ENCODE data around the gene PPP2CA. TPM values are rescaled to one million over a fixed set of nuclear protein-coding genes. Genes with fewer than 3 reads are reported as not detected.
"Not testable (repeated sequence)": the region's sequence is repeated elsewhere in the genome, so short reads cannot be mapped to it uniquely, and the experiment has no call there.

Gene PPP2CA
- total RNA-seq, 1 experiment from 2014 or later = 184 TPM

DNA sequence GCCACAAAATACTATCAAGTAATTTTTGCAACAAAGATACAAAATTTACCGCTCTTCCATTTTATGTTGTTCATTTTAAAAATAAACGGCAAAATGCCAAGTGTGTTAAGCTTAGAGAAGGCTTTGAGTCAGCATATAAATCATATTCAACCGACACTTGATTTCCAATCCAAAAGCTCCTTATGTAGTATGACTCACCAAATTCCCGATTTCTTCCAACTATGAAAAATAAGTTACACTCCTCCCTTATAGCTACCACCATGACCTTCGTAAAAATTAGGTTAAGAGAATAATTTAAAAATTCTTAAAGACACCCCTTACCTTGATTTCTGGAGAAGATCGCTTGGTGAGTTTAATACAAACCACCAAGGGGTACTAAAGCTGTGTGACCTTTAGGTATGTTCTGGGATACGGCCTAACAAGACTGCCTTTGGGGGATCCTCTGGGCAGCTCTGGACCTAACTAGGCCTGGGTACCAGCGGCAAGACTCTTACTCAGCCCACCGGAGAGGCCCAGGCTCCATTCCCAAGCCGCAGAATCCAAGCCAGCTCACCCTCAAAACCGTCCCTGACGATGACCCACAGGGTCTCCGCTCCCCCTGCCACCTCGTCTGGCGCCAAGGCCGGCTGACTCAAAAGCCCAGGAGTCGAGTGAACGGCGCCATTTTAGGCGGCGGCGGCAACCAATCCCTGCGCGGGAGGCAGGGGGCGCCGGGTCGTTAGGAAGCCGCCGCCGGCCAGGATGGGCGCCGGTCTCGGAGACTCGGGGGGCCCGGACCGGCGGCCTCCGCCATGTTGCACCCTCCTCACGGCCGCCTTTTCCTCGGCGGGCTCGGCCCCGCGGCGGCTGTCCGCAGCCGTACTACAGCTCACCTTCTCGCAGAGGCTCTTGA, 739 bp downstream of the PPP2CA start:
- DNase-seq = peak; percentile 89
- no peaks in the 10 kb centered on the region for H3K27me3 ChIP-seq (ENCODE audit: control insufficient read depth, insufficient read depth, low read length)
- H3K36me3 ChIP-seq (replicated peaks; ENCODE audit: control insufficient read depth, insufficient read depth, low read length) = peaks cover 2% of the 10 kb centered on the region
- peak overlapping the region; percentile 100 for H3K4me3 ChIP-seq (ENCODE audit: insufficient read depth, low read depth, low read length)

DNA sequence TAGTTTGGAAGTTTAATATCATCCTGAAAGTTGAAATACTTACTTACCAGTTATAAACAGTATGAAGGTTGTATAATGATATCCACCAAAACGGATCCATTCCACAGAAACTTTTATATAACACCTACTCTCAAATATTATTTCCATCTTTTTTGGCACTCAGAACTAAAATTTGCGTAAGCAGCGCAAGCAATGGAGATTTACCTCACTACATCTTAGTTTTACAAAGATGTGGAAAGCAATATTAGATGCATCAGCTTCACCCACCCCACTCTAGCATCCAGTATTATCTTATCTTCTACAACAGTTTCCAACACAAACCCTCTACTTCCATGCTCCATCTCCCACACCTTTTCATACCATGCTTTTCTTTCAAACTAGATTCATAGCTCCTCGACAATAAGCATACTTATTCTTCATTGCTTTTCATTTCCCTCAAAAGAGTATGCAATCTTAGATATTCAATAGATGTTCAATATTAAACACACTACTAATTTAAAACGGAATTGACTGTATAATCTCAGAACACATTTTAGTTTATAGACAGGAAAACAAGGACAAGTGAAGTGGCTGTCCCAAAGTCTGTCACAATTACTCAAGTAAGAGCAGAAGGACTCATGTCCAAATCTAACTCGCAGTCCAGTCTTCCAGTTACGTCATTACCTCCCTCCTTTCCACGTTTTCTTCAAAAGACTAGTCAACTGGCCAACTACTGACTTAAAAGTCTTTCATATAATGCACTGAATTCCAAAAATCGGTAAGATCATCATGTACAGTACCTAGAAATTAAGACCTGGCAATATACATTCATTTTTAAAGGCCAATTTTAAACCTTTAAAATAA, 2.2 kb downstream of the PPP2CA start:
- no peaks in the 10 kb centered on the region for H3K27me3 ChIP-seq (ENCODE audit: control insufficient read depth, insufficient read depth, low read length)
- H3K4me3 ChIP-seq (ENCODE audit: insufficient read depth, low read depth, low read length) = peak overlapping the region; percentile 100
- no peak for DNase-seq
- peaks cover 2% of the 10 kb centered on the region for H3K36me3 ChIP-seq (replicated peaks; ENCODE audit: control insufficient read depth, insufficient read depth, low read length)

DNA sequence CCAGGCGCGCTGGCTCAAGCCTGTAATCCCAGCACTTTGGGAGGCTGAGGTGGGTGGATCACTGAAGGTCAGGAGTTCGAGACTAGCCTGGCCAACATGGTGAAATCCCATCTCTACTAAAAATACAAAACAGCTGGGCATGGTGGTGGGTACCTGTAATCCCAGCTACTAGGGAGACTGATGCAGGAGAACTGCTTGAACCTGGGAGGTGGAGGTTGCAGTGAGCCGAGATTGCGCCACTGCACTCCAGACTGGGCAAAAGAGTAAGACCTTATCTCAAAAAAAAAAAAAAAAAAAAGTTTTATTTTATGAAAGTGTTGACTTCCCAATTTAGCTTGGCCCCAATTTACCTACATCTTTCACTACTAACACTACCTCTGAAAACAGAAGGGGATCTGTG, 4.2 kb downstream of the PPP2CA start:
- not testable (repeated sequence) for H3K36me3 ChIP-seq (replicated peaks; ENCODE audit: control insufficient read depth, insufficient read depth, low read length); H3K4me3 ChIP-seq (ENCODE audit: insufficient read depth, low read depth, low read length); DNase-seq; H3K27me3 ChIP-seq (ENCODE audit: control insufficient read depth, insufficient read depth, low read length)

DNA sequence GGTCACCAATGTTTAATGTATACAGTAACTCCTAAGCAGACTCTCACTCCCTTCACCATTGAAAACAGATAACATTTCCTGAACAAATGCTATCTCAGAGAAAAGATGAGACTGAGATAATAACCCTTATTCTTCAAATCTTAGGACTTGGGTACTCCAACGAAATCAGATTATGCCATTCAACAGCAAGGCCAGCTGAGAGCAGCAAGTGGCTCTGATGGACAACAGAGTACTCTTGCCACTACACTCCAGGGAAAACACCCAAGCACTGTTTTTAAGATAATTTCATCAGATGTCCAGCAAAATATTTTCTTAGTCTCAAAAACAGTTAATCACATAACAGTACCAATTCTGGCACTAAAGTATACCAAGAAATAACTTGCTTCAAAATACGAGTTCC, 10.1 kb downstream of the PPP2CA start:
- DNase-seq = no peak
- Histone ChIP-seq H3K36me3 (replicated peaks; ENCODE audit: control insufficient read depth, insufficient read depth, low read length) (peaks cover under 1% of the 10 kb centered on the region), H3K27me3 (ENCODE audit: control insufficient read depth, insufficient read depth, low read length) (no peaks in the 10 kb centered on the region), H3K4me3 (ENCODE audit: insufficient read depth, low read depth, low read length) (no peak overlapping the region)

DNA sequence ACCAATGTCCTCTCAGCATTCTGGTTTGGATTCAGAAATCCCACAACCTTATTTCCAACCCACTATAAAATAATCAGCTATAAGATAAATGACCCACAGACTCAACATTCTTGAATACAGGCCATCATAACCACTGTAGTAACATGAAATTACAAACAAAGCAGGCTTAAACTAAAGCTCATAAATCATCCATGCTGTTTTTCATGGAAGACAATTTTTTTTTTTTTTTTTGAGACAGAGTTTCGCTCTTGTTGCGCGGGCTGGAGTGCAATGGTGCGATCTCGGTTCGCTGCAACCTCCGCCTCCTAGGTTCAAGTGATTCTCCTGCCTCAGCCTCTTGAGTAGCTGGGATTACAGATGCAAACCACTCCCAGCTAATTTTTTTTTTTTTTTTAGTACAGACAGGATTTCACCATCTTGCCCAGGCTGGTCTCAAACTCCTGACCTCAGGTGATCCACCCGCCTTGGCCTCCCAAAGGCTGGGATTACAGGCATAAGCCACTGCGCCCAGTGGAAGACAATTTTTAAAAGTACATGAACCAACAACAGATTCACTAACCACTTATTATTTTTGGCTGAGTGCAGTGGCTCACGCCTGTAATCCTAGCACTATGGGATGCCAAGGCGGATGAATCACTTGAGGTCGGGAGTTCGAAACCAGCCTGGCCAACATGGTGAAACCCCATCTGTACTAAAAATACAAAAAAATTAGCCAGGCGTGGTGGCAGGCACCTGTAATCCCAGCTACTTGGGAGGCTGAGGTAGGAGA, 14.4 kb downstream of the PPP2CA start:
- H3K36me3 ChIP-seq (replicated peaks; ENCODE audit: control insufficient read depth, insufficient read depth, low read length); DNase-seq; H3K27me3 ChIP-seq (ENCODE audit: control insufficient read depth, insufficient read depth, low read length); H3K4me3 ChIP-seq (ENCODE audit: insufficient read depth, low read depth, low read length): not testable (repeated sequence)

DNA sequence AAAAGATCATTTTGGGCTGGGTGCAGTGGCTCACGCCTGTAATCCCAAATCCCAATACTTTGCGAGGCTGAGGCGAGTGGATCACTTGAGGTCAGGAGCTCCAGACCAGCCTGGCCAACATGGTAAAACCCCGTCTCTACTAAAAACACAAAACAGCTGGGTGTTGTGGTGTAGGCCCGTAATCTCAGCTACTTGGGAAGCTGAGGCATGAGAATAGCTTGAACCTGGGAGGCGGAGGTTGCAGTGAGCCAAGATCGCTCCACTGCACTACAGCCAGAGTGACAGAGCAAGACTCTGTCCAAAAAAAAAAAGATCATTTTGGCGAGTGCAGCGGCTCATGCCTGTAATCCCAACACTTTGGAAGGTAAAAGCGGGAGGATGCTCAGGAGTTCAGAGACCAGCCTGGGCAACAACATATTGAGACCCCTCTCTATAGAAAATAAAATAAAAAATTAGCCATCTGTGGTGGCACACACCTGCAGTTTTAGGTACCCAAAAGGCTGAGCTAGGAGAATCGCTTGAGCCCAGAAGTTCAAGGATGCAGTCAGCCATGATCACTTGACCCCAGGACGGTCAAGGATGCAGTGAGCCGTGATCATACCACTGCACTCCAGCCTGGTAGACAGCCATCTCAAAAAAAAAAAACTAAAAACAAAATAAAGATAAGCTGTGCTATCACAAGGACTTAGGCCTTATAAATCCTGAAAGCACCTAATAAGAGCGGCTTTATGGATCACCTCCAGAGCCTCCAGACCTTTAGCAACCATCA, 16.2 kb downstream of the PPP2CA start:
- DNase-seq = no peak
- Histone ChIP-seq H3K36me3 (replicated peaks; ENCODE audit: control insufficient read depth, insufficient read depth, low read length) (peaks cover 4% of the 10 kb centered on the region), H3K4me3 (ENCODE audit: insufficient read depth, low read depth, low read length) (no peak overlapping the region), H3K27me3 (ENCODE audit: control insufficient read depth, insufficient read depth, low read length) (no peaks in the 10 kb centered on the region)

DNA sequence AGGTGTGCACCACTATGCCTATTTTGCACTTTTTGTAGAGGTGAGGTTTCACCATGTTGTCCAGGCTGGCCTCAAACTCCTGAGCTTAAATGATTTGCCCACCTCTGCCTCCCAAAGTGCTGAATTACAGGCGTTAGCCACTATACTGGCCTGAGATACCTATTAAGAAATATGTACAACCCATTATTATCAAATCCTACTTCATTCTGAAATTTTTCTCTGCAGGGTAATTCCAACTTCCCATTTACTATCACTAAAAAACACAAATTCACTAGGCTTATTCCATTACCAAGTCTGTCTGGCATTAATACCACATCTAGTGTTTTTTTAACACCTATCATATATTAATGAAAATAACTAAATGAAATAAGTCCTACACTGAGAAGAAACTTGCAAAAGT, 18.2 kb downstream of the PPP2CA start:
- peaks cover 11% of the 10 kb centered on the region for H3K36me3 ChIP-seq (replicated peaks; ENCODE audit: control insufficient read depth, insufficient read depth, low read length)
- no peak for DNase-seq
- no peak overlapping the region for H3K4me3 ChIP-seq (ENCODE audit: insufficient read depth, low read depth, low read length)
- no peaks in the 10 kb centered on the region for H3K27me3 ChIP-seq (ENCODE audit: control insufficient read depth, insufficient read depth, low read length)

DNA sequence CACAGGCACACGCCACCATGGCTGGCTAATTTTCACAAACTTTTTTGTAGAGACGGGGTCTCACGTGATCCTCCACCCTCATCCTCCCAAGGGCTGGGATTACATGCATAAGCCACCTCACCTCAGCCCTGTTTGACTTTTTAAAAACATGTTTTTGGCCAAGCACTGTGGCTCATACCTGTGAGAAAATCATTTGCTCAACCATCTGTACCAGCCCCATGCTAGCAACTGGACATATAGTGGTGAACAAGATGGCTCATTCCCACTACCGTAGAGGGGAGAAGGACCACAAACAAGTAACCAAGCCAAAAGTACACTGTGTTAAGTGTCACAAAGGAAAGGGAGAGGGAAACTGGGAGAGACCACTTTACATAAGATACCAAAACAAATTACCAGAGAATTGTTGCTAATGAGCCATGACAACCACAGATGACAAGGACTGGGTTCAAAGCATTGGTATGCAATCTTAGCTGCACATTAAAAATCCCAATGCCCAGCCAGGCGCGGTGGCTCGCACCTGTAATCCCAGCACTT, 19.2 kb downstream of the PPP2CA start:
- Histone ChIP-seq H3K4me3 (ENCODE audit: insufficient read depth, low read depth, low read length) (no peak overlapping the region), H3K36me3 (replicated peaks; ENCODE audit: control insufficient read depth, insufficient read depth, low read length) (peaks cover 14% of the 10 kb centered on the region), H3K27me3 (ENCODE audit: control insufficient read depth, insufficient read depth, low read length) (no peaks in the 10 kb centered on the region)
- no peak for DNase-seq

DNA sequence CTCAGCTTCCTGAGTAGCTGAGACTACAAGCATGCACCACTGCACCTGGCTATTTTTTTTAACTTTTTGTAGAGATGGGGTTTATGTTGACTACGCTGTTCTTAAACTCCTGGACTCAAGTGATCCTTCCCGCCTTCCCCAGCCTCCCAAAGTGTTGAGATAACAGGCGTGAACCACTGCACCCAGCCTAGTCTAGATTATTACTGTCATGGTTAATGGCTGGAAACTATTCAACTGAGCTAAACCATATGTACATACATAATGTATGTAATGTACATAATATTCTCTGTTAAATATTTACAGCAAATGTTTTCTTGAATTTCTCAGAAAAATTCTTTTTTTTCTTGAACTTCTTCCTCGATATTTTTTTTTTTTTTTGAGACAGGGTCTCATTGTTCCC, 21.3 kb downstream of the PPP2CA start:
- Histone ChIP-seq H3K27me3 (ENCODE audit: control insufficient read depth, insufficient read depth, low read length) (no peaks in the 10 kb centered on the region), H3K36me3 (replicated peaks; ENCODE audit: control insufficient read depth, insufficient read depth, low read length) (peaks cover 34% of the 10 kb centered on the region), H3K4me3 (ENCODE audit: insufficient read depth, low read depth, low read length) (no peak overlapping the region)
- no peak for DNase-seq

DNA sequence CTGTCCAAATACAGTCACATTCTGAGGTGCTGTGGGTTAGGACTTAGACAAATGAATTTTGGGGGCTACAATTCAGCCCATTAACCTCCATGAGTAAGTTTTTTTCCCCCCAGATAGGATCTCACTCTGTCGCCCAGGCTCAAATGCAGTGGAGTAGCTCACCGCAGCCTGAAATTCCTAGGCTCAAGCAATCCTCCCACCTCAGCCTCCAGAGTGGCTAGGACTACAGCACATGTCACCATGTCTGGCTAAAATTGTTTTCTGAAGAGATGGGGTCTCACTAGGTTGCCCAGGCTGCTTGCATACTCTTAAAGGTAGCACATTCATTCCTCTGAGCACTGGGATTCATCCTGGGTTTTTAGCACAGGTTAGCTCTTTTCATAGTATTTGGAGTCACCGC, 22.2 kb downstream of the PPP2CA start:
- Histone ChIP-seq H3K27me3 (ENCODE audit: control insufficient read depth, insufficient read depth, low read length) (no peaks in the 10 kb centered on the region), H3K36me3 (replicated peaks; ENCODE audit: control insufficient read depth, insufficient read depth, low read length) (peaks cover 42% of the 10 kb centered on the region), H3K4me3 (ENCODE audit: insufficient read depth, low read depth, low read length) (no peak overlapping the region)
- no peak for DNase-seq

DNA sequence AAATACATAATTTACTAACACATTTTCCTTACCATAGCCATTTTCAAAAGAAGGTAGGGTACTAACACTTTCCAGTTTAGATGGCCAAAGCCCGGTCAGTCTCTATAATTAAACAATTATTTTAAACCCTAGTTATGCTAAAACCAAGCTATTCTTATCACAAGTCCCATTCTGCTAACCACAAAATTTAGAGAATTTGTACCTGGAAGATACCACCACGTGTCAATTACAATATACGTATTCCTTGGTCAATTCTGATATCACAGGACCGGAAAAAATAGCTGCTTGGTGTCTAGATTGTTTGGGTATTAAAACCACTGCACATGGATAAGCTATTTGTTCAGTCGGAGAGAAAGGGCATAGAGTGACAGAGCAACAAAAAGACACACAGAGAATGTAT, 30.2 kb downstream of the PPP2CA start:
- Histone ChIP-seq H3K4me3 (ENCODE audit: insufficient read depth, low read depth, low read length) (no peak overlapping the region), H3K36me3 (replicated peaks; ENCODE audit: control insufficient read depth, insufficient read depth, low read length) (peaks cover 22% of the 10 kb centered on the region), H3K27me3 (ENCODE audit: control insufficient read depth, insufficient read depth, low read length) (no peaks in the 10 kb centered on the region)
- no peak for DNase-seq

DNA sequence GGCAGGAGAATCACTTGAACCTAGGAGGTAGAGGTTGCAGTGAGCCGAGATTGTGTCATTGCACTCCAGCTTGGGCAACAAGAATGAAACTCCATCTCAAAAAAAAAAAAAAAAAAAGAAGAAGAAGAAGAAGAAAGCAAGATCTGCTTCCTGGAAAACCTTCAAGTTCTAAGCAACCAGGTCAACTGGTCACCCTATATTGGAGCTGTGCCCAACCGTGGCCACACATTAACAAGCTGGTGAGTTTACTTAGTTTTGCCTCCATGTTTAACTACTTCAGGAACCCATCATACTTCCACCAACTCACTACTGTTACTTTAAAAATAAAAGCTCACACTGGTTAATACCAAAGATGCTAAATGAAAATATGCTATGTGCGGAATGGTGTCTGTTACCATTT, 36.8 kb downstream of the PPP2CA start:
- Histone ChIP-seq H3K27me3 (ENCODE audit: control insufficient read depth, insufficient read depth, low read length) (no peaks in the 10 kb centered on the region), H3K36me3 (replicated peaks; ENCODE audit: control insufficient read depth, insufficient read depth, low read length) (no peaks in the 10 kb centered on the region), H3K4me3 (ENCODE audit: insufficient read depth, low read depth, low read length) (no peak overlapping the region)
- no peak for DNase-seq

DNA sequence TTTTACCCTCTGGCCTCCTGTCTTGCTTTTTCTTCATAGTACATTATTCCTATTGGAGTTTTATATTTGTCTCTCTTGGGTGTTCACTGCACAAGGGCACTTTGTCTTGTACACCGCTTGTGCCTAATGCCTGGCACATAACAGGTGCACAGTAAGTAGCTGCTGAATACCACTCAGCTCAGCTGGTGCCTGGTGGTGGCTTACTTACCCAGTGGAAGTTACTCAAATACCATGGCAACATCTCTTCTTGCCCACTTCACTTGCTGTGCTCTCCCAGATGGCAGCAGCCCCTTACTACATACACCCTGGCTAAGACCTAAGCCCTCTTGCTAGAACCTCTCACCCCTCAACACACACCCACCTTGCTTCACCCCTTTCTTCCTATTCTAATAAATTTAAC, 37.8 kb downstream of the PPP2CA start:
- no peaks in the 10 kb centered on the region for H3K27me3 ChIP-seq (ENCODE audit: control insufficient read depth, insufficient read depth, low read length)
- DNase-seq = no peak
- H3K4me3 ChIP-seq (ENCODE audit: insufficient read depth, low read depth, low read length) = no peak overlapping the region
- H3K36me3 ChIP-seq (replicated peaks; ENCODE audit: control insufficient read depth, insufficient read depth, low read length) = no peaks in the 10 kb centered on the region

Measured in H7 (cell line).